Keratinocyte (primary cell): ENCODE data around the gene CTIF.

Source experiments
- CTCF ChIP-seq, 3 experiments: IDR thresholded peaks in 1 of 3; conservative IDR thresholded peaks in 1 of 3; optimal IDR thresholded peaks in 1 of 3; 2 replicates in 2 of 3; 3 replicates in 1 of 3; pipeline versions ENCODE3 to v1.5.1; 2011; ENCODE audit warnings: low read length in 3 of 3, mild to moderate bottlenecking in 3 of 3, moderate library complexity in 2 of 3, control low read depth in 1 of 3, inconsistent platforms in 1 of 3; ENCODE audit not compliant: insufficient read depth in 2 of 3; ENCODE audit errors: extremely low read depth in 1 of 3
- EZH2 ChIP-seq: IDR thresholded peaks from one replicate; pipeline ENCODE4 v1.6.1; 2012; ENCODE audit warnings: inconsistent platforms, mild to moderate bottlenecking, low read length, moderate library complexity

GRCh38 chr18:48551100-48551499, 12.3 kb downstream of the CTIF start:
- TF ChIP-seq CTCF (optimal IDR thresholded peaks at IDR 0.05 in 1 of 3, IDR thresholded peaks at IDR 0.05 in 1 of 3, conservative IDR thresholded peaks at IDR 0.05 in 1 of 3; ENCODE audit: extremely low read depth in 1 of 3, insufficient read depth in 2 of 3, low read length in 3 of 3) (no peak), EZH2 (no peak)
